ENCODE results near the gene RIMBP2. TPM values are rescaled to one million over a fixed set of nuclear protein-coding genes. Genes with fewer than 3 reads are reported as not detected.

The RIMBP2 gene
- total and polyA plus RNA-seq, 2 donors (not counting 1 experiment from before 2014, with no cell fraction given), result 0.17 TPM; not detected in 1

DNA sequence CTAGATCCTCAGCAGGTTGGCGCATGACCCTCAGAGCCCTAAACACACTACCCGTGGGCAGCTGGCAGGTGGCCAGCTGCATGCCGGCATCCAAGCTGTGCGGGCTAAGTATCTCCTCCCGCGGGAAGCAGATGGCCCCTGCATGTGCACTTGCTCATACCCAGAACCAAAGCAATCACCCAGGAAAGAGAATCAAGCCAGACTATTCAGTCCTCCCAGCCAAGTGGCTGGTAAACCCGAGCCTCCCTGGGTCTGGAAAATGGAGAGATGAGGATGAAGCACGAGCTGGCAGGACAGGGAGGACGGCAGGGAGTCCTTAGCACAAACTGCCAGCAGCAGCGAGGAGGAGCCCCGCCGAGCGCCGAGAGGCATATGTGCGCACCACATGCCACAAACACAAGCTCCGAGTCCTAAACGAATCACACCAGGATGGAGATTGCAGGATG lies 139.7 kb downstream of the RIMBP2 start:
- Histone ChIP-seq H3K4me2 (ENCODE audit: extremely low read depth, insufficient read depth, low read length) (no peak overlapping the region), H3K4me3 (replicated peaks in 1 of 4; ENCODE audit: control extremely low read depth in 1 of 4, insufficient read depth in 1 of 4, low read depth in 3 of 4, low read length in 4 of 4) (no peak overlapping the region), H3K4me1 (ENCODE audit: control insufficient read depth, extremely low read depth, insufficient read depth, low read length) (no peaks in the 10 kb centered on the region), H3K9me3 (ENCODE audit: control insufficient read depth, insufficient read depth, low read depth, low read length) (no peaks in the 10 kb centered on the region), H3K9ac (ENCODE audit: insufficient read depth, low read length) (no peak overlapping the region), H2AFZ (ENCODE audit: low read length) (no peak overlapping the region), H3K27me3 (ENCODE audit: control insufficient read depth, insufficient read depth, low read length) (no peaks in the 10 kb centered on the region), H3K79me2 (ENCODE audit: control insufficient read depth, insufficient read depth, low read length) (no peaks in the 10 kb centered on the region), H4K20me1 (ENCODE audit: control insufficient read depth, extremely low read depth, insufficient read depth, low read length) (no peaks in the 10 kb centered on the region), H3K27ac (ENCODE audit: insufficient read depth, low read length) (no peak overlapping the region), H3K36me3 (ENCODE audit: control insufficient read depth, insufficient read depth, low read length) (no peaks in the 10 kb centered on the region)
- TF ChIP-seq EZH2 (IDR thresholded peaks at IDR 0.05; ENCODE audit: low read length, missing control alignments) (no peak), CTCF (conservative IDR thresholded peaks at IDR 0.05 in 1 of 2, IDR thresholded peaks at IDR 0.05 in 1 of 2; ENCODE audit: low read depth in 1 of 2, low read length in 2 of 2) (no peak)
- DNase-seq (ENCODE audit: low read depth in 2 of 2), result no peak

- Histone ChIP-seq H3K9ac (ENCODE audit: insufficient read depth, low read length) (no peak overlapping the region), H3K27ac (ENCODE audit: insufficient read depth, low read length) (no peak overlapping the region), H3K9me3 (ENCODE audit: control insufficient read depth, insufficient read depth, low read depth, low read length) (no peaks in the 10 kb centered on the region), H3K36me3 (ENCODE audit: control insufficient read depth, insufficient read depth, low read length) (no peaks in the 10 kb centered on the region), H3K4me3 (replicated peaks in 1 of 4; ENCODE audit: control extremely low read depth in 1 of 4, insufficient read depth in 1 of 4, low read depth in 3 of 4, low read length in 4 of 4) (no peak overlapping the region), H3K4me2 (ENCODE audit: extremely low read depth, insufficient read depth, low read length) (no peak overlapping the region), H4K20me1 (ENCODE audit: control insufficient read depth, extremely low read depth, insufficient read depth, low read length) (no peaks in the 10 kb centered on the region), H3K79me2 (ENCODE audit: control insufficient read depth, insufficient read depth, low read length) (no peaks in the 10 kb centered on the region), H3K27me3 (ENCODE audit: control insufficient read depth, insufficient read depth, low read length) (no peaks in the 10 kb centered on the region), H3K4me1 (ENCODE audit: control insufficient read depth, extremely low read depth, insufficient read depth, low read length) (no peaks in the 10 kb centered on the region), H2AFZ (ENCODE audit: low read length) (no peak overlapping the region)
- no peak for TF ChIP-seq CTCF (conservative IDR thresholded peaks at IDR 0.05 in 1 of 2, IDR thresholded peaks at IDR 0.05 in 1 of 2; ENCODE audit: low read depth in 1 of 2, low read length in 2 of 2)
- TF ChIP-seq EZH2 (IDR thresholded peaks at IDR 0.05; ENCODE audit: low read length, missing control alignments), result no peak
- no peak for DNase-seq (ENCODE audit: low read depth in 2 of 2)
Measured at GRCh38 chr12:130574402-130574801, 141.7 kb downstream of the RIMBP2 start.

DNA sequence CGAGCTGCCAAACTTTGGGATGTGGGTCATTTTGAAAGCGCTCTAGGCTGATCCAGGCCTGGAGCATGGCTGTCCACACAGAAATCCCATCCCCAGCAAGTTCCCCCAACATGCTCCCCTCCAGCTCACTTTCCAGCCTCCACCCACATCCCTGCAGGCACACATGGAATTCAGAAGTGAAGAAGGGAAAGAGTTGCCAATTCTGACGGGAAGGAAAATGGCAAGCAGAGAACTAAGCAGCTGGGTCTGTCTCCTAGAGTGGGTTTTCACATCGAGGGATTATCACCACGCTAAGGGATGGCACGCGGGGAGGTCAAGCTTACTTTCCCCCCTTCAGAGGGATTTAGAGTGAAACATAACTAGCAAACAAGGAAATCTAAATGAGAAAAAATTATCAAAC lies 142.3 kb downstream of the RIMBP2 start:
- no peak overlapping the region for H3K9ac ChIP-seq (ENCODE audit: insufficient read depth, low read length)
- no peaks in the 10 kb centered on the region for H3K9me3 ChIP-seq (ENCODE audit: control insufficient read depth, insufficient read depth, low read depth, low read length)
- H3K4me3 ChIP-seq (replicated peaks in 1 of 4; ENCODE audit: control extremely low read depth in 1 of 4, insufficient read depth in 1 of 4, low read depth in 3 of 4, low read length in 4 of 4), result no peak overlapping the region
- H3K27ac ChIP-seq (ENCODE audit: insufficient read depth, low read length), result no peak overlapping the region
- no peaks in the 10 kb centered on the region for H3K36me3 ChIP-seq (ENCODE audit: control insufficient read depth, insufficient read depth, low read length)
- H2AFZ ChIP-seq (ENCODE audit: low read length), result no peak overlapping the region
- TF ChIP-seq EZH2 (IDR thresholded peaks at IDR 0.05; ENCODE audit: low read length, missing control alignments) (no peak), CTCF (conservative IDR thresholded peaks at IDR 0.05 in 1 of 2, IDR thresholded peaks at IDR 0.05 in 1 of 2; ENCODE audit: low read depth in 1 of 2, low read length in 2 of 2) (no peak)
- DNase-seq (ENCODE audit: low read depth in 2 of 2), result no peak
- no peaks in the 10 kb centered on the region for H4K20me1 ChIP-seq (ENCODE audit: control insufficient read depth, extremely low read depth, insufficient read depth, low read length)
- H3K79me2 ChIP-seq (ENCODE audit: control insufficient read depth, insufficient read depth, low read length), result no peaks in the 10 kb centered on the region
- H3K27me3 ChIP-seq (ENCODE audit: control insufficient read depth, insufficient read depth, low read length), result no peaks in the 10 kb centered on the region
- no peak overlapping the region for H3K4me2 ChIP-seq (ENCODE audit: extremely low read depth, insufficient read depth, low read length)
- no peaks in the 10 kb centered on the region for H3K4me1 ChIP-seq (ENCODE audit: control insufficient read depth, extremely low read depth, insufficient read depth, low read length)

All from fibroblast of lung (primary cell).